ENCODE measurements around the gene C19orf12. TPM values are rescaled to one million over a fixed set of nuclear protein-coding genes. Genes with fewer than 3 reads are reported as not detected.
A peak's percentile ranks its signal among the peaks of the same experiment; 100 is the strongest.

C19orf12 gene
- total RNA-seq, 3 donors from 2014 or later (not counting 1 experiment from before 2014, with no cell fraction given) = 33.1 to 52.6 (median 47.5) TPM

GRCh38 chr19:29708554-29709439 is 6.3 kb downstream of the C19orf12 start:
- no peaks in the 10 kb centered on the region for H3K27me3 Mint-ChIP-seq (ENCODE audit: low read depth in 2 of 2)
- TF ChIP-seq, protein P1, sequence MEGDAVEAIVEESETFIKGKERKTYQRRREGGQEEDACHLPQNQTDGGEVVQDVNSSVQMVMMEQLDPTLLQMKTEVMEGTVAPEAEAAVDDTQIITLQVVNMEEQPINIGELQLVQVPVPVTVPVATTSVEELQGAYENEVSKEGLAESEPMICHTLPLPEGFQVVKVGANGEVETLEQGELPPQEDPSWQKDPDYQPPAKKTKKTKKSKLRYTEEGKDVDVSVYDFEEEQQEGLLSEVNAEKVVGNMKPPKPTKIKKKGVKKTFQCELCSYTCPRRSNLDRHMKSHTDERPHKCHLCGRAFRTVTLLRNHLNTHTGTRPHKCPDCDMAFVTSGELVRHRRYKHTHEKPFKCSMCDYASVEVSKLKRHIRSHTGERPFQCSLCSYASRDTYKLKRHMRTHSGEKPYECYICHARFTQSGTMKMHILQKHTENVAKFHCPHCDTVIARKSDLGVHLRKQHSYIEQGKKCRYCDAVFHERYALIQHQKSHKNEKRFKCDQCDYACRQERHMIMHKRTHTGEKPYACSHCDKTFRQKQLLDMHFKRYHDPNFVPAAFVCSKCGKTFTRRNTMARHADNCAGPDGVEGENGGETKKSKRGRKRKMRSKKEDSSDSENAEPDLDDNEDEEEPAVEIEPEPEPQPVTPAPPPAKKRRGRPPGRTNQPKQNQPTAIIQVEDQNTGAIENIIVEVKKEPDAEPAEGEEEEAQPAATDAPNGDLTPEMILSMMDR (IDR thresholded peaks at IDR 0.05) = no peak
- no peak overlapping the region for H3K27ac ChIP-seq (ENCODE audit: low read length)
- no peaks in the 10 kb centered on the region for H3K36me3 Mint-ChIP-seq
- H3K27me3 ChIP-seq (ENCODE audit: control insufficient read depth, insufficient read depth, low read length) = no peaks in the 10 kb centered on the region
- ATAC-seq = no peak
- H3K4me1 Mint-ChIP-seq = peaks cover 57 to 59% of the 10 kb centered on the region in 2 donors
- no peak overlapping the region for H3K4me3 ChIP-seq (ENCODE audit: low read length)
- H3K27ac Mint-ChIP-seq = peak overlapping the region; percentile 73 to 75
- H3K9me3 Mint-ChIP-seq = no peaks in the 10 kb centered on the region
- intact Hi-C loops (cut with micrococcal nuclease) = no loop called here
- peaks cover 38% of the 10 kb centered on the region for H3K36me3 ChIP-seq (ENCODE audit: control insufficient read depth, insufficient read depth, low read length)
- H3K9me3 ChIP-seq (ENCODE audit: control insufficient read depth, insufficient read depth, low read length) = no peaks in the 10 kb centered on the region
- no peak for DNase-seq
- 93% methylated on average over 18 of the region's 18 CpGs for WGBS (ENCODE audit: insufficient coverage)
- H3K4me1 ChIP-seq (ENCODE audit: control insufficient read depth, insufficient read depth, low read length) = peaks cover 43% of the 10 kb centered on the region
- peak overlapping the region; percentile 51 for H3K4me3 Mint-ChIP-seq

DNA sequence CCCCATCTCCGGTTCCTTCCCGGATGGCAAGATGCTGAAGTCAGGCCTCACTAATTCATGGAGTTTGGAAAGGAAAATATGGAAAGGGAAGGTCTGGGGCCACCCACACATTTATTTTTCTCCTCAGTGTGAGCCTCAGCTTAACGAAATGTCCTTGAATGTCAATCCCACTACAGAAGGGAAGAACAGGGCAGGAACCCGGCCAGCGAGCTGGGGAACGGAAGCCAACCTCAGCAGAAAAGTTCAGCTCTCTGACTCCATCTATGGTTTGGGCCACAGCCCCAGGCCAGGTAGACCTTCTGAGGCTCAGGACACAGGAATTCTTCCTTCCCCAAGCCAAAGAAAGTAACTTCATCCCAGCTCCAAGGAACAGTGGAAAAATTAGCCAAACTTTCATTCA is 8.4 kb downstream of the C19orf12 start:
- peak overlapping the region in 1 of 2 donors; percentile 75 for H3K27ac Mint-ChIP-seq
- H3K4me1 ChIP-seq (ENCODE audit: control insufficient read depth, insufficient read depth, low read length) = peaks cover 22% of the 10 kb centered on the region
- H3K27me3 ChIP-seq (ENCODE audit: control insufficient read depth, insufficient read depth, low read length) = no peaks in the 10 kb centered on the region
- ATAC-seq = no peak
- WGBS (ENCODE audit: insufficient coverage) = 94% methylated on average over 6 of the region's 6 CpGs
- TF ChIP-seq, protein P1 (IDR thresholded peaks at IDR 0.05) = no peak
- no peak overlapping the region for H3K27ac ChIP-seq (ENCODE audit: low read length)
- H3K36me3 Mint-ChIP-seq = no peaks in the 10 kb centered on the region
- H3K4me1 Mint-ChIP-seq = peaks cover 35 to 38% of the 10 kb centered on the region in 2 donors
- DNase-seq = no peak
- no peaks in the 10 kb centered on the region for H3K9me3 ChIP-seq (ENCODE audit: control insufficient read depth, insufficient read depth, low read length)
- no peaks in the 10 kb centered on the region for H3K9me3 Mint-ChIP-seq
- no peaks in the 10 kb centered on the region for H3K27me3 Mint-ChIP-seq (ENCODE audit: low read depth in 2 of 2)
- no peak overlapping the region for H3K4me3 ChIP-seq (ENCODE audit: low read length)
- no peak overlapping the region for H3K4me3 Mint-ChIP-seq
- peaks cover 53% of the 10 kb centered on the region for H3K36me3 ChIP-seq (ENCODE audit: control insufficient read depth, insufficient read depth, low read length)
- intact Hi-C loops (cut with micrococcal nuclease) = no loop called here

DNA sequence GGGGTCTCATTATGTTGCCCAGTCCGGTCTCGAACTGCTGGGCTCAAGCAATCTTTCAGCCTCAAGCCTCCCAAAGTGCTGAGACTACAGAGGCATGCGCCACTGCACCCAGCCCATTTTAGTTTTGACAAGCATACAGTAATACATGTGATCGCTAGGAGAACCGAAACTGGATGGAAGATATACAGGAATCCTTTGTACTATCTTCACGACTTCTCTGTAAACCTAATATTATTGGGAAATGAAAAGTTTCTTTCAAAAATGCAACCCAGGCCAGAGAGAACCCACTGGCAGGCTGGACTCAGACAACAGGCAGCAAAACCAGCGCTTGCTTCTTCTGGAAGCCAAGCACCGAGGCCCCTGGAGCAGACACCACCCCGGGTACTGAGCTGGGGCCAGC is 9.4 kb downstream of the C19orf12 start:
- TF ChIP-seq, protein P1 (IDR thresholded peaks at IDR 0.05) = no peak
- no peaks in the 10 kb centered on the region for H3K9me3 ChIP-seq (ENCODE audit: control insufficient read depth, insufficient read depth, low read length)
- Mint-ChIP-seq H3K4me1 (peaks cover 29 to 32% of the 10 kb centered on the region in 2 donors), H3K36me3 (no peaks in the 10 kb centered on the region), H3K4me3 (no peak overlapping the region), H3K9me3 (no peaks in the 10 kb centered on the region), H3K27ac (peak overlapping the region in 1 of 2 donors; percentile 75), H3K27me3 (ENCODE audit: low read depth in 2 of 2) (no peaks in the 10 kb centered on the region)
- no peak for DNase-seq
- H3K27ac ChIP-seq (ENCODE audit: low read length) = no peak overlapping the region
- WGBS (ENCODE audit: insufficient coverage) = 96% methylated on average over 8 of the region's 9 CpGs
- H3K4me1 ChIP-seq (ENCODE audit: control insufficient read depth, insufficient read depth, low read length) = peaks cover 12% of the 10 kb centered on the region
- peaks cover 55% of the 10 kb centered on the region for H3K36me3 ChIP-seq (ENCODE audit: control insufficient read depth, insufficient read depth, low read length)
- no peak overlapping the region for H3K4me3 ChIP-seq (ENCODE audit: low read length)
- intact Hi-C loops (cut with micrococcal nuclease) = no loop called here
- H3K27me3 ChIP-seq (ENCODE audit: control insufficient read depth, insufficient read depth, low read length) = no peaks in the 10 kb centered on the region
- ATAC-seq = no peak
